ENCODE measurements around the gene YBEY.
"Not testable (repeated sequence)": the region's sequence is repeated elsewhere in the genome, so short reads cannot be mapped to it uniquely, and the experiment has no call there.

GRCh38 chr21:46241577-46241976, 44.6 kb upstream of the YBEY start:
- TF ChIP-seq, protein P1, sequence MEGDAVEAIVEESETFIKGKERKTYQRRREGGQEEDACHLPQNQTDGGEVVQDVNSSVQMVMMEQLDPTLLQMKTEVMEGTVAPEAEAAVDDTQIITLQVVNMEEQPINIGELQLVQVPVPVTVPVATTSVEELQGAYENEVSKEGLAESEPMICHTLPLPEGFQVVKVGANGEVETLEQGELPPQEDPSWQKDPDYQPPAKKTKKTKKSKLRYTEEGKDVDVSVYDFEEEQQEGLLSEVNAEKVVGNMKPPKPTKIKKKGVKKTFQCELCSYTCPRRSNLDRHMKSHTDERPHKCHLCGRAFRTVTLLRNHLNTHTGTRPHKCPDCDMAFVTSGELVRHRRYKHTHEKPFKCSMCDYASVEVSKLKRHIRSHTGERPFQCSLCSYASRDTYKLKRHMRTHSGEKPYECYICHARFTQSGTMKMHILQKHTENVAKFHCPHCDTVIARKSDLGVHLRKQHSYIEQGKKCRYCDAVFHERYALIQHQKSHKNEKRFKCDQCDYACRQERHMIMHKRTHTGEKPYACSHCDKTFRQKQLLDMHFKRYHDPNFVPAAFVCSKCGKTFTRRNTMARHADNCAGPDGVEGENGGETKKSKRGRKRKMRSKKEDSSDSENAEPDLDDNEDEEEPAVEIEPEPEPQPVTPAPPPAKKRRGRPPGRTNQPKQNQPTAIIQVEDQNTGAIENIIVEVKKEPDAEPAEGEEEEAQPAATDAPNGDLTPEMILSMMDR (IDR thresholded peaks at IDR 0.05; ENCODE audit: poor library complexity, severe bottlenecking): not testable (repeated sequence)
- not testable (repeated sequence) for TF ChIP-seq EZH2 (IDR thresholded peaks at IDR 0.05; ENCODE audit: borderline replicate concordance, insufficient read depth, low read length, poor library complexity, severe bottlenecking); MXI1 (conservative IDR thresholded peaks at IDR 0.05; ENCODE audit: poor library complexity, severe bottlenecking); POLR2AphosphoS5 (IDR thresholded peaks at IDR 0.05); EP300 (conservative IDR thresholded peaks at IDR 0.05; ENCODE audit: poor library complexity, severe bottlenecking); SMC3 (conservative IDR thresholded peaks at IDR 0.05; ENCODE audit: poor library complexity); RAD21 (conservative IDR thresholded peaks at IDR 0.05)
- TF ChIP-seq, protein P2, sequence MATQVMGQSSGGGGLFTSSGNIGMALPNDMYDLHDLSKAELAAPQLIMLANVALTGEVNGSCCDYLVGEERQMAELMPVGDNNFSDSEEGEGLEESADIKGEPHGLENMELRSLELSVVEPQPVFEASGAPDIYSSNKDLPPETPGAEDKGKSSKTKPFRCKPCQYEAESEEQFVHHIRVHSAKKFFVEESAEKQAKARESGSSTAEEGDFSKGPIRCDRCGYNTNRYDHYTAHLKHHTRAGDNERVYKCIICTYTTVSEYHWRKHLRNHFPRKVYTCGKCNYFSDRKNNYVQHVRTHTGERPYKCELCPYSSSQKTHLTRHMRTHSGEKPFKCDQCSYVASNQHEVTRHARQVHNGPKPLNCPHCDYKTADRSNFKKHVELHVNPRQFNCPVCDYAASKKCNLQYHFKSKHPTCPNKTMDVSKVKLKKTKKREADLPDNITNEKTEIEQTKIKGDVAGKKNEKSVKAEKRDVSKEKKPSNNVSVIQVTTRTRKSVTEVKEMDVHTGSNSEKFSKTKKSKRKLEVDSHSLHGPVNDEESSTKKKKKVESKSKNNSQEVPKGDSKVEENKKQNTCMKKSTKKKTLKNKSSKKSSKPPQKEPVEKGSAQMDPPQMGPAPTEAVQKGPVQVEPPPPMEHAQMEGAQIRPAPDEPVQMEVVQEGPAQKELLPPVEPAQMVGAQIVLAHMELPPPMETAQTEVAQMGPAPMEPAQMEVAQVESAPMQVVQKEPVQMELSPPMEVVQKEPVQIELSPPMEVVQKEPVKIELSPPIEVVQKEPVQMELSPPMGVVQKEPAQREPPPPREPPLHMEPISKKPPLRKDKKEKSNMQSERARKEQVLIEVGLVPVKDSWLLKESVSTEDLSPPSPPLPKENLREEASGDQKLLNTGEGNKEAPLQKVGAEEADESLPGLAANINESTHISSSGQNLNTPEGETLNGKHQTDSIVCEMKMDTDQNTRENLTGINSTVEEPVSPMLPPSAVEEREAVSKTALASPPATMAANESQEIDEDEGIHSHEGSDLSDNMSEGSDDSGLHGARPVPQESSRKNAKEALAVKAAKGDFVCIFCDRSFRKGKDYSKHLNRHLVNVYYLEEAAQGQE (IDR thresholded peaks at IDR 0.05; ENCODE audit: borderline replicate concordance): not testable (repeated sequence)

Data from neural cell (in vitro differentiated cells).